Gastroesophageal sphincter (tissue), 4 donors: ENCODE results near the gene NEUROG1. TPM values are rescaled to one million over a fixed set of nuclear protein-coding genes. Genes with fewer than 3 reads are reported as not detected.

ENCODE experiments used
- ATAC-seq: fragments of 150-250 bp; one replicate; pipeline ENCODE4 v1.9.1; 2016; ENCODE audit warnings: mild to moderate bottlenecking, moderate library complexity
- H3K27ac ChIP-seq, 4 donors: fragments of 200-600 bp; sonication (generic) in 3 of 4; 1 replicate in 3 of 4; 2 replicates in 1 of 4; pipeline ENCODE4 v1.5.1; 2016 to 2019
- H3K27me3 ChIP-seq: fragments of 200-600 bp; sonication (generic); one replicate; pipeline ENCODE4 v1.5.1; 2019
- H3K36me3 ChIP-seq, 2 donors: fragments of 200-600 bp; sonication (generic); one replicate each; pipeline ENCODE4 v1.5.1; 2019; ENCODE audit warnings: control low read depth in 1 of 2
- H3K4me1 ChIP-seq, 3 donors: fragments of 200-600 bp; sonication (generic); 1 replicate in 2 of 3; 2 replicates in 1 of 3; pipeline ENCODE4 v1.5.1; 2016 to 2019; ENCODE audit warnings: control low read depth in 2 of 3
- H3K4me3 ChIP-seq, 2 donors: fragments of 200-600 bp; sonication (generic); one replicate each; pipeline ENCODE4 v1.5.1; 2019; ENCODE audit warnings: mild to moderate bottlenecking in 1 of 2, moderate library complexity in 1 of 2
- H3K9me3 ChIP-seq, 3 donors: fragments of 200-600 bp; sonication (generic); one replicate each; pipeline ENCODE4 v1.5.1; 2017 to 2019; ENCODE audit warnings: control low read depth in 2 of 3
- EP300 ChIP-seq: sonication (generic); formaldehyde crosslinking; IDR thresholded peaks from one replicate; pipeline ENCODE4 v1.6.1; 2017; ENCODE audit warnings: antibody characterized with exemption, mild to moderate bottlenecking
- POLR2A ChIP-seq, 2 donors: fragments of 450-650 bp; IDR thresholded peaks; one replicate each; pipeline ENCODE4 v1.6.1; 2017; ENCODE audit warnings: antibody characterized with exemption in 2 of 2, mild to moderate bottlenecking in 2 of 2, moderate library complexity in 1 of 2
- POLR2AphosphoS5 ChIP-seq: sonication (generic); formaldehyde crosslinking; IDR thresholded peaks from one replicate; pipeline ENCODE4 v1.6.1; 2017; ENCODE audit warnings: antibody characterized with exemption
- WGBS, 2 donors: methylation state at CpG; one replicate each; pipeline ENCODE4 v1.1.5; 2018; ENCODE audit warnings: low coverage in 1 of 2; 5-methylcytosine and 5-hydroxymethylcytosine counted together
- total RNA-seq, 4 donors: library from RNA; depleted of rRNA; stranded (reverse); fragments of >200 nt; gene quantifications; one replicate each; pipeline ENCODE4 v1.1.0, GENCODE V29; 2016
- TF ChIP-seq, protein P1 (sequence below), 4 experiments: fragments of 200-600 bp in 2 of 4; fragments of 450-650 bp in 2 of 4; sonication (generic) in 1 of 4; IDR thresholded peaks; one replicate each; pipeline ENCODE4 v1.5.1; 2017 to 2019; ENCODE audit warnings: antibody characterized with exemption in 4 of 4, mild to moderate bottlenecking in 2 of 4, moderate library complexity in 2 of 4

The NEUROG1 gene
- total RNA-seq, 4 donors from 2014 or later = not detected

DNA sequence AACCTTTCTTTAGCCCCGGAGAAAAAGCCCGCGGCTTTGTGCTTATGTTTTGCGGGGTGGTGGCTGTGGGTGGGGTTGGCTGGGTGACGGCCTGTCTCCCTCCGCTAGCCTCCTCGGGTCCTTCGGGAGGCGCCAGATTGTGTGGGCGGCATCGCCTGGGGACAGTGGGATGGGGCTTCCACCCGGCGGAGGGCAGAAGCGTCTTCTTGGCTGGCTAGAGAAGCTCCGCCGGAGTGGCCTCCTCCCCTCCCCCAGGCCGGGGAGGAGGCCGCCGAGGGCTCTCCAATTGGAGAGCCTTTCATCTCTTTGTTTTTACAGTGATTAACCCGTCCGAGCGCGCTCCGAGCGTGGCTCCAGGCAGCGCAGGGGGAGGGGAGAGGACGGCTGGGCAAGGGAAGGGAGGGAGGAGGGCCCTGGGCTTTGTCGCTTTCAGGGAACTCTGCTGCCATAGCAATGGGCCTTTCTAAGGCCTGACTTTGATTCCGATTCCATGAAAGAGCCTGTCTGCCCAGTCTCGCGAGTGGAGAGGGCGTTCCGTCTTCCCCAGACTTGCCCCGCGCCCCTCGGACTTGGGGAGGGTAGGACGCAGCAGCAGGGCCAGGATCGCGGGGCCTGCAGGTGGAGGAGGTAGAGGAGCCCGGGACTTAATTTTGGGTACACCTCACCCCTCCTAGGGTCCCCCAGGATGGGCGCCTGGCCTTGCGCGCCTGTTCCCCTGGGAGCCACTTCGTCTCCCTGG lies 46.9 kb downstream of the NEUROG1 start:
- no peak overlapping the region for H3K27ac ChIP-seq
- H3K27me3 ChIP-seq = peaks cover 95% of the 10 kb centered on the region
- H3K4me3 ChIP-seq = peak overlapping the region; percentile 4 to 51
- no peaks in the 10 kb centered on the region for H3K9me3 ChIP-seq
- H3K4me1 ChIP-seq = peaks cover 0 to 27% (median 19%) of the 10 kb centered on the region in 3 donors
- WGBS, 2 donors = 0% methylated on average over 3 to 9 of the region's 44 CpGs
- ATAC-seq = no peak
- TF ChIP-seq EP300 (no peak), POLR2A (IDR thresholded peaks at IDR 0.05) (no peak), POLR2AphosphoS5 (no peak)
- TF ChIP-seq, protein P1, sequence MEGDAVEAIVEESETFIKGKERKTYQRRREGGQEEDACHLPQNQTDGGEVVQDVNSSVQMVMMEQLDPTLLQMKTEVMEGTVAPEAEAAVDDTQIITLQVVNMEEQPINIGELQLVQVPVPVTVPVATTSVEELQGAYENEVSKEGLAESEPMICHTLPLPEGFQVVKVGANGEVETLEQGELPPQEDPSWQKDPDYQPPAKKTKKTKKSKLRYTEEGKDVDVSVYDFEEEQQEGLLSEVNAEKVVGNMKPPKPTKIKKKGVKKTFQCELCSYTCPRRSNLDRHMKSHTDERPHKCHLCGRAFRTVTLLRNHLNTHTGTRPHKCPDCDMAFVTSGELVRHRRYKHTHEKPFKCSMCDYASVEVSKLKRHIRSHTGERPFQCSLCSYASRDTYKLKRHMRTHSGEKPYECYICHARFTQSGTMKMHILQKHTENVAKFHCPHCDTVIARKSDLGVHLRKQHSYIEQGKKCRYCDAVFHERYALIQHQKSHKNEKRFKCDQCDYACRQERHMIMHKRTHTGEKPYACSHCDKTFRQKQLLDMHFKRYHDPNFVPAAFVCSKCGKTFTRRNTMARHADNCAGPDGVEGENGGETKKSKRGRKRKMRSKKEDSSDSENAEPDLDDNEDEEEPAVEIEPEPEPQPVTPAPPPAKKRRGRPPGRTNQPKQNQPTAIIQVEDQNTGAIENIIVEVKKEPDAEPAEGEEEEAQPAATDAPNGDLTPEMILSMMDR (IDR thresholded peaks at IDR 0.05) = no peak
- no peaks in the 10 kb centered on the region for H3K36me3 ChIP-seq

DNA sequence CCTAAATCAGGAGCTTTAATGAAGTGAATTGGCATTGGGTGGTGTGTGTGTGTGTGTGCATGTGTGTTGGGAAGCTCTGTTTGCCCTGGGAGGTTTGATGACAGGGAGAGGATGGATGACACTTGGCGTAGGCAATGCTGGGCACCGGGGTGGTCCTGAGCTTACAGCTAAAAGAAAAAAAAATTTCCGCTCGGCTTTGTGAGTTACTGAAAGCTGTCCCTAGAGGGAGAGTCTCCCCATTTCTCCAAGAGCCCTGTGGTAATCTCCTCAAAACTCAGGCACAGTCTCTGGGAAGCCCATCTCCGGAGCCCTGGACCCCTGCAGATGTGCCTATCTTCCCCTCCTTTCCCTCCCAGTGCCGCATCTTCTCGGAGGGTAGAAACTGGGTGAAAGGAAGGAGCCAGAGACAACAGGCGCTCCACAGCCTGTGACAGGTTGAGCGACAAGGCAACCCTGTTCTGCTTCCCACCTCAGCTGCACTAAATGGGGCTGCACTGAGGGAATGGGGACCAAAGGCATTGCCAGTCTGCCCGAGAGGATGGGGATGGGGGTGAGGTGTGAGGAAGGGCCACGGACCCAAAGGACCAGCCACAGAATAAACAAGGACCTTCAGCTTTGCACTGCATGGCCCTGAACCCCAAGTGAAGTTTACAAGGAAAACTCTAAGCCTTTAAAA lies 47.8 kb downstream of the NEUROG1 start:
- Histone ChIP-seq H3K4me3 (peak overlapping the region in 1 of 2 donors; percentile 51), H3K27ac (no peak overlapping the region), H3K36me3 (no peaks in the 10 kb centered on the region), H3K9me3 (no peaks in the 10 kb centered on the region), H3K4me1 (peaks cover 0 to 27% (median 19%) of the 10 kb centered on the region in 3 donors), H3K27me3 (peaks cover 89% of the 10 kb centered on the region)
- TF ChIP-seq, protein P1 (IDR thresholded peaks at IDR 0.05) = no peak
- TF ChIP-seq POLR2AphosphoS5 (no peak), POLR2A (IDR thresholded peaks at IDR 0.05) (no peak), EP300 (no peak)
- WGBS, 2 donors = 0 to 20% methylated on average over 3 to 6 of the region's 11 CpGs
- no peak for ATAC-seq

DNA sequence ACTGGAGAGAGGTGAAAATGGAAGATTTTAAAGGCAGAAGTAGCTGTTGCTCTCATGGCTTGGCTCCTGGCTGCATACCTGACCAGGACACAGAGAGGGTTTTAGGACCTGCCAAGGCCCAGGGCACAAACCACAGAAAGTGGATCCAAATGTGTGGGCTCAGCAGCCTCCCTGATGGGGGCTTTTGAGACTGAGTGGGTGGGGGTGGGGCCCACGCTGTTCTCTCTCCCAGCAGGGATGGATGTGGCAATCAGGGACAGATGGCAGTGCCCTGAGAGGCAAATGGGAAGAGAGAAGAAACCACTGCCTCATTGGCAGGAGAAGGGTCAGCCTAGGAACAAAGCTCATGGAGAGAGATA lies 48.7 kb downstream of the NEUROG1 start:
- no CpG with 5 or more reads among the region's 1 CpG for WGBS, 2 donors
- TF ChIP-seq EP300 (no peak), POLR2A (IDR thresholded peaks at IDR 0.05) (no peak), POLR2AphosphoS5 (no peak)
- TF ChIP-seq, protein P1 (IDR thresholded peaks at IDR 0.05) = no peak
- no peak for ATAC-seq
- peaks cover 0 to 27% (median 19%) of the 10 kb centered on the region in 3 donors for H3K4me1 ChIP-seq
- H3K4me3 ChIP-seq = no peak overlapping the region
- no peak overlapping the region for H3K27ac ChIP-seq
- peaks cover 89% of the 10 kb centered on the region for H3K27me3 ChIP-seq
- no peaks in the 10 kb centered on the region for H3K9me3 ChIP-seq
- H3K36me3 ChIP-seq = no peaks in the 10 kb centered on the region

DNA sequence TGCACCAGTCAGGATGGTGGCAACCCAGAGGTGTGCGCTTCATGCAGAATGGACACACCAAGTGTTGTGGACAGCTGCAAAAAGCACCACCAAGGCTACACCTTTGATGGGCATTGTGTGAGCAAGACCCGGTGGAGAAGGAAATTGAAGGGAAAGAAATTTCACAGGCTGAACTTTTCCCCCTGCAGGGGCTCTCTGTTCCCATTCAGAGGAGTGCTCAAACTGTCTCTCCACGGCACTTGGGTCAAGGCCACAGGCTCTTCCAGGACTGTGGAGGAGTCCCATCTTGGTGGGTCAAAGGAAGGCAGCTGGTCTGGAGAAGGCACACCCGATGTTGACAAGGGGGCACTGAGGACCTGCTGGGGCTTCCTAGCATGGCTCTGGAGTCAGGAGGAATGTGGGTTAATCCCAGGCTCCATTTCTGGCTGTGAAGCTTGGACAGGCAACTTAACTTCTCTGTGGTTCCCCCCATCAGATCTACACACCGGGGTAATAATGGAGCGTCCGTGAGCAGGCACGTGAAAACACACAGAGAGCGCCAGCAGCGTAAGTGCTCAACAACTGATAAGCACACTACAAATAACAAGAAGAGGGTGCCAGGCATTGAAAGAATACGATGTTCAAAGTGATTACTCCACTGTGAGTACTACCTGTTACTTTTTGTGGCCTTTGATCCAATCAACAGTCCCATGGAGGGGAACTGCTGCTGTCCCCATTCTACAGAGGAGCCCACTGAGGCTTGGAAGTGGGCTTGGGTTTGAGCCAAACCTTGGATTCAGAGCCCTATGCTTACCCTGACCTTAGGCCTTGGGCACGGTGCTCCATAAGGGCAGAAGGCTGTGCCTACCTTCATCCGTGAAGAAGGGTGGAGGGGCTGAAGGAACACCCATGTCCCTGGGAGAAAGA lies 49.4 kb downstream of the NEUROG1 start:
- ATAC-seq = no peak
- H3K27ac ChIP-seq = no peak overlapping the region
- 60 to 65% methylated on average over 1 to 4 of the region's 13 CpGs for WGBS, 2 donors
- H3K27me3 ChIP-seq = peaks cover 88% of the 10 kb centered on the region
- TF ChIP-seq, protein P1 (IDR thresholded peaks at IDR 0.05) = no peak
- TF ChIP-seq EP300 (no peak), POLR2AphosphoS5 (no peak), POLR2A (IDR thresholded peaks at IDR 0.05) (no peak)
- no peak overlapping the region for H3K4me3 ChIP-seq
- peaks cover 0 to 27% (median 19%) of the 10 kb centered on the region in 3 donors for H3K4me1 ChIP-seq
- no peaks in the 10 kb centered on the region for H3K36me3 ChIP-seq
- no peaks in the 10 kb centered on the region for H3K9me3 ChIP-seq
